GM18870 (cell line): ENCODE measurements around the gene MTOR.

Source experiments
- ATAC-seq: cut with Tn5 transposase; IDR thresholded peaks from one replicate; pipeline ENCODE4 v1.9.1; 2021; ENCODE audit warnings: moderate library complexity; ENCODE audit not compliant: unreplicated experiment

MTOR gene

GRCh38 chr1:11153184-11153583 lies 109.2 kb downstream of the MTOR start:
- no peak for ATAC-seq

- no peak for ATAC-seq
Observed at GRCh38 chr1:11152755-11153154, 109.6 kb downstream of the MTOR start.

GRCh38 chr1:11151826-11152612 lies 110.3 kb downstream of the MTOR start:
- no peak for ATAC-seq

GRCh38 chr1:11151114-11151513 lies 111.2 kb downstream of the MTOR start:
- ATAC-seq, result no peak

- ATAC-seq, result no peak
Observed at GRCh38 chr1:11150326-11150725, 112.0 kb downstream of the MTOR start.

- no peak for ATAC-seq
Observed at GRCh38 chr1:11147197-11147770, 115.1 kb downstream of the MTOR start.

- ATAC-seq, result no peak
Observed at GRCh38 chr1:11145741-11146140, 116.6 kb downstream of the MTOR start.

GRCh38 chr1:11144570-11145256 lies 117.6 kb downstream of the MTOR start:
- no peak for ATAC-seq

GRCh38 chr1:11143907-11144306 lies 118.4 kb downstream of the MTOR start:
- ATAC-seq, result no peak

GRCh38 chr1:11143401-11143800 lies 119.0 kb downstream of the MTOR start:
- ATAC-seq, result no peak

- ATAC-seq, result no peak
Observed at GRCh38 chr1:11142618-11143391, 119.5 kb downstream of the MTOR start.

- ATAC-seq, result no peak
Observed at GRCh38 chr1:11138952-11139351, 123.4 kb downstream of the MTOR start.

GRCh38 chr1:11138029-11138428 lies 124.3 kb downstream of the MTOR start:
- no peak for ATAC-seq

GRCh38 chr1:11134898-11135266 lies 127.5 kb downstream of the MTOR start:
- ATAC-seq, result no peak

- no peak for ATAC-seq
Observed at GRCh38 chr1:11134251-11134897, 128.0 kb downstream of the MTOR start.

GRCh38 chr1:11132563-11133293 lies 129.6 kb downstream of the MTOR start:
- ATAC-seq, result no peak

- ATAC-seq, result no peak
Observed at GRCh38 chr1:11131816-11132215, 130.5 kb downstream of the MTOR start.

- no peak for ATAC-seq
Observed at GRCh38 chr1:11130406-11130805, 131.9 kb downstream of the MTOR start.

- no peak for ATAC-seq
Observed at GRCh38 chr1:11129649-11130390, 132.5 kb downstream of the MTOR start.

- ATAC-seq, result no peak
Observed at GRCh38 chr1:11126569-11126968, 135.8 kb downstream of the MTOR start.
